ENCODE measurements around the gene UBE2B.
A peak's percentile ranks its signal among the peaks of the same experiment; 100 is the strongest.
"Not testable (repeated sequence)": the region's sequence is repeated elsewhere in the genome, so short reads cannot be mapped to it uniquely, and the experiment has no call there.

UBE2B gene

GRCh38 chr5:134365604-134366003 lies 5.8 kb upstream of the UBE2B start:
- no peak for DNase-seq (ENCODE audit: low read depth in 1 of 2, low spot score in 1 of 2)
- no peaks in the 10 kb centered on the region for H3K27me3 ChIP-seq (ENCODE audit: insufficient read depth, poor library complexity, severe bottlenecking)
- H3K27ac ChIP-seq (replicated peaks): no peak overlapping the region
- TF ChIP-seq POLR2AphosphoS5 (IDR thresholded peaks at IDR 0.05; ENCODE audit: low read depth) (no peak), REST (IDR thresholded peaks at IDR 0.05; ENCODE audit: insufficient replicate concordance, low read depth) (no peak), SPI1 (IDR thresholded peaks at IDR 0.05; ENCODE audit: borderline replicate concordance, low read depth) (no peak), CTCF (IDR thresholded peaks at IDR 0.05; ENCODE audit: insufficient read depth, low read length) (no peak), GABPA (IDR thresholded peaks at IDR 0.05; ENCODE audit: low read depth) (no peak)
- no peak overlapping the region for H3K4me3 ChIP-seq (replicated peaks; ENCODE audit: insufficient read depth, low read length)

GRCh38 chr5:134370311-134370870 lies 978 bp upstream of the UBE2B start:
- H3K27me3 ChIP-seq (ENCODE audit: insufficient read depth, poor library complexity, severe bottlenecking): no peaks in the 10 kb centered on the region
- peak overlapping the region; percentile 99 for H3K27ac ChIP-seq (replicated peaks)
- H3K4me3 ChIP-seq (replicated peaks; ENCODE audit: insufficient read depth, low read length): peak overlapping the region; percentile 34
- DNase-seq (ENCODE audit: low read depth in 1 of 2, low spot score in 1 of 2): no peak
- TF ChIP-seq CTCF (IDR thresholded peaks at IDR 0.05; ENCODE audit: insufficient read depth, low read length) (no peak), GABPA (IDR thresholded peaks at IDR 0.05; ENCODE audit: low read depth) (no peak), SPI1 (IDR thresholded peaks at IDR 0.05; ENCODE audit: borderline replicate concordance, low read depth) (no peak), POLR2AphosphoS5 (IDR thresholded peaks at IDR 0.05; ENCODE audit: low read depth) (no peak), REST (IDR thresholded peaks at IDR 0.05; ENCODE audit: insufficient replicate concordance, low read depth) (no peak)

- DNase-seq (ENCODE audit: low read depth in 1 of 2, low spot score in 1 of 2): peak in 1 of 2 experiments; percentile 11
- no peak for TF ChIP-seq POLR2AphosphoS5 (IDR thresholded peaks at IDR 0.05; ENCODE audit: low read depth)
- TF ChIP-seq SPI1 (IDR thresholded peaks at IDR 0.05; ENCODE audit: borderline replicate concordance, low read depth): no peak
- TF ChIP-seq REST (IDR thresholded peaks at IDR 0.05; ENCODE audit: insufficient replicate concordance, low read depth): no peak
- no peak for TF ChIP-seq CTCF (IDR thresholded peaks at IDR 0.05; ENCODE audit: insufficient read depth, low read length)
- no peak for TF ChIP-seq GABPA (IDR thresholded peaks at IDR 0.05; ENCODE audit: low read depth)
- H3K27me3 ChIP-seq (ENCODE audit: insufficient read depth, poor library complexity, severe bottlenecking): no peaks in the 10 kb centered on the region
- H3K27ac ChIP-seq (replicated peaks): peak overlapping the region; percentile 99
- H3K4me3 ChIP-seq (replicated peaks; ENCODE audit: insufficient read depth, low read length): peak overlapping the region; percentile 68
Observed at GRCh38 chr5:134371834-134372340, 518 bp downstream of the UBE2B start.

GRCh38 chr5:134373633-134374032 lies 2.3 kb downstream of the UBE2B start:
- DNase-seq (ENCODE audit: low read depth in 1 of 2, low spot score in 1 of 2); H3K27ac ChIP-seq (replicated peaks); H3K4me3 ChIP-seq (replicated peaks; ENCODE audit: insufficient read depth, low read length); H3K27me3 ChIP-seq (ENCODE audit: insufficient read depth, poor library complexity, severe bottlenecking): not testable (repeated sequence)
